Gastroesophageal sphincter (tissue), 2 donors: ENCODE measurements around the gene OSTC.

Source experiments
- POLR2A ChIP-seq, 2 donors: fragments of 450-650 bp; IDR thresholded peaks; one replicate each; pipeline ENCODE4 v1.6.1; 2017; ENCODE audit warnings: antibody characterized with exemption in 2 of 2, mild to moderate bottlenecking in 2 of 2, moderate library complexity in 1 of 2
- POLR2AphosphoS5 ChIP-seq: sonication (generic); formaldehyde crosslinking; IDR thresholded peaks from one replicate; pipeline ENCODE4 v1.6.1; 2017; ENCODE audit warnings: antibody characterized with exemption

DNA sequence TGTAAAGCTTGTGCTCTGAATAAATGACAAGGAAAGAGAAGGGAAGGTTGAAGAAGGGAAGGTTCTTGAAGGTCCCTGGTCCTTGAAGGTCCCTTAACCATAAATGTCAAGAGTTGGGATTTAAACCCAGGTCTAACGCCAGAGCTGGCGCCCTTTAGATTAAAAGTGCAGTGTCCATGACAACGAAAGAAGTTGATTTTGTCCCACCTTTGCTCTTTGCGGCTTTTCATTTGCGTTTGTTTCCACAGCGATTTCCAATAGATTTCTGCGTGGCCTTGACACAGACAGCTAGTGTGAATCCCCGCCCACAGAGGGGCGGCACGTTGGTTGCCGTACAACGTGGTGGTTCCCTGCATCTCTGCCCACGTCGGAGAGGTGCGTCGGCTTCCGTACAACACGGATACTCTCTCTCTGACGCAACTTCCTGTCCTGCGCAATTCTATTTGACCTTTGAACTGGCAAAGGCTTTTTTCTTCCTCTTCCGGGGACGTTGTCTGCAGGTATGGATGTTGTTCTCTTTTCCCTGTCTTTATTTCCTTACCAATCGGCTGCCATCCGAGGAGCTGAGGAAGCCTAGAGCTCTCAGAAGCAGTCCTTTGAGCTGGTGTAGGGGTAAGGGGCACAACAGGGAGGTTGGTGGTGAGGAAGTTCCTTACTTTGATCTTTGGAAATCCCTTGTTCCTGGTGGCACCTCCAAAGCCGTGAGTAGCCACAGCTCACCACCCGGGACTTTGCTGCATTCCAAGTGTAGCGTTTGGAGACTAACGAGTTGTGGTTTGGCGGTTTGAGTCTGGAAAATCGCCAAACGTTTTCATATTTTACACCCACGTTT, 30.1 kb upstream of the OSTC start, which contains the start of gene RPL34:
- TF ChIP-seq POLR2A (IDR thresholded peaks at IDR 0.05) (peak; percentile 84 to 89), POLR2AphosphoS5 (peak; percentile 99)
